ENCODE data around the gene SEC61A1.

SEC61A1 gene

DNA sequence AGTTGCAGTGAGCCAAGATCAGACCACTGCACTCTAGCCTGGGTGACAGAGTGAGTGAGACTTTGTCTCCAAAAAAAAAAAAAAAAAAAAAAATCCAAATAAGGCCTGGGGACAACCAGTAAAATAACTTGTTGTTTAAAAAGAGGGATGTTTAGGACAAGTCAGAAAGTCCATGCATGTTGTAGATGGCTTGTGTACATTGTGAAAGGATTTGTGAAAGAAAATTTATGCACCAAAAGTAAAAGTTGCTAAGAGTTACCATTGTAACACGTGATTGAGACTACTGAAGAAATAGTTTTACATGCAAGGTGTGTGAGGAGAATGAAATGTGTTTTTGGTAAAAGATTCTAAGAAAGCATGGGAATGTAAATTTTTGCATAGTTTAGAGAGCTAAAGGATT is 35.7 kb upstream of the SEC61A1 start:
- Histone ChIP-seq H3K4me3 (ENCODE audit: low read depth, low read length) (no peak overlapping the region), H3K36me3 (ENCODE audit: control insufficient read depth in 2 of 2, insufficient read depth in 1 of 2, low read length in 2 of 2) (no peaks in the 10 kb centered on the region), H3K9me3 (ENCODE audit: control insufficient read depth, insufficient read depth, low read depth, low read length) (no peaks in the 10 kb centered on the region), H3K4me1 (ENCODE audit: control insufficient read depth, insufficient read depth, low read length) (no peaks in the 10 kb centered on the region), H3K27ac (ENCODE audit: extremely low read depth, low read depth, low read length) (no peak overlapping the region)
- POLR2A ChIA-PET, result interaction anchor here (0.7 kb wide), 1 partner anchor 32 kb away, joined by 6 read pairs; no protein-coding TSS in a partner anchor
- TF ChIP-seq ZNF610 (tag by site-specific recombination; IDR thresholded peaks at IDR 0.05; ENCODE audit: borderline replicate concordance) (no peak), SETDB1 (IDR thresholded peaks at IDR 0.05; ENCODE audit: insufficient read length, low read length) (peak; percentile 97), ZFP69B (tag by site-specific recombination; IDR thresholded peaks at IDR 0.05) (no peak), ZFP41 (tag by site-specific recombination; IDR thresholded peaks at IDR 0.05; ENCODE audit: borderline replicate concordance) (no peak), ZNF2 (tag by site-specific recombination; IDR thresholded peaks at IDR 0.05) (no peak), TRIM28 (IDR thresholded peaks at IDR 0.05; ENCODE audit: borderline replicate concordance, low read length) (peak; percentile 94), ZNF10 (tag by site-specific recombination; IDR thresholded peaks at IDR 0.05) (no peak), PRDM1 (tag by site-specific recombination; IDR thresholded peaks at IDR 0.05) (peak; percentile 40; the same call in 1 of the 2 replicates), ZNF621 (tag by site-specific recombination; IDR thresholded peaks at IDR 0.05) (no peak)
- CTCF ChIA-PET, result interaction anchor here (0.6 kb wide), 2 partner anchors 19 to 37 kb away, joined by 3 read pairs; no protein-coding TSS in a partner anchor

DNA sequence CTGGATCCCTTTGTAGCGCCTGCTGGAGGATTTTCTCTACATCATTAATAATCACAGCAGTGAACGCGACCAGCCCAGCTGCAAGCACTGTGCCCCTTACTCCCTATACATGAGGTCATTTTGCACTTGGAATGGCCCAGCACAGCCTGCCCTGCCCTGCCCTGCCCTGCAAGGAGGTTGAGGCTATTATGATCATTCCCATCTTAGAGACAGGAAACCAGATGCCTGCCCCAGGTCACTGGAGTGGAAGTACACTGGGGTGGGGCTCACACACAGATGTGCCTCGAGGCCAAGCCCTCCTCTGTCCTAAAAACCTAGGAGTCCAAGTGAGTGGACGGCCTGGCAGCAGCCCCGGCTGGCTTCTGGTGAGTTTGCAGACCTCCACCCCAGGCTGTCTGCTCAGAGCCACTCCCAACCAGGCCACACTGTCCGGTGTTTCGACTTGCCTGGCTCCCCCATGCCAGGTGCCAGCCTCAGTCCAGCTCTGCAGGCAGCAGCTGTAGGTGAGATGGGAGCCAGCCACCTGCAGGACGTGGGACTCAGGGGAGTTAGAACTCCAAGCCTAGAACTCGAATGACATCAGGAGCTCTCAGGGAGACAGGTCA is 30.4 kb upstream of the SEC61A1 start:
- POLR2A ChIA-PET, result no interaction called here
- no peak overlapping the region for H3K4me3 ChIP-seq (ENCODE audit: low read depth, low read length)
- no peaks in the 10 kb centered on the region for H3K36me3 ChIP-seq (ENCODE audit: control insufficient read depth in 2 of 2, insufficient read depth in 1 of 2, low read length in 2 of 2)
- CTCF ChIA-PET, result no interaction called here
- H3K27ac ChIP-seq (ENCODE audit: extremely low read depth, low read depth, low read length), result no peak overlapping the region
- H3K4me1 ChIP-seq (ENCODE audit: control insufficient read depth, insufficient read depth, low read length), result no peaks in the 10 kb centered on the region
- H3K9me3 ChIP-seq (ENCODE audit: control insufficient read depth, insufficient read depth, low read depth, low read length), result no peaks in the 10 kb centered on the region
- no peak for TF ChIP-seq ZNF416 (tag by site-specific recombination; IDR thresholded peaks at IDR 0.05)
- no peak for TF ChIP-seq ZFP3 (tag by site-specific recombination; IDR thresholded peaks at IDR 0.05; ENCODE audit: low read depth)
- TF ChIP-seq ZXDB (tag by site-specific recombination; IDR thresholded peaks at IDR 0.05), result no peak
- TF ChIP-seq ZNF169 (tag by site-specific recombination; IDR thresholded peaks at IDR 0.05), result no peak
- no peak for TF ChIP-seq ZNF639 (tag by site-specific recombination; IDR thresholded peaks at IDR 0.05)
- TF ChIP-seq ZNF585B (tag by site-specific recombination; IDR thresholded peaks at IDR 0.05), result no peak
- TF ChIP-seq ZNF488 (tag by site-specific recombination; IDR thresholded peaks at IDR 0.05), result no peak
- no peak for TF ChIP-seq ZNF133 (tag by site-specific recombination; IDR thresholded peaks at IDR 0.05)
- TF ChIP-seq MEIS1 (CRISPR knock-in tag; IDR thresholded peaks at IDR 0.05; ENCODE audit: borderline replicate concordance), result no peak
- no peak for TF ChIP-seq PATZ1 (tag by site-specific recombination; IDR thresholded peaks at IDR 0.05)
- TF ChIP-seq, protein P1, sequence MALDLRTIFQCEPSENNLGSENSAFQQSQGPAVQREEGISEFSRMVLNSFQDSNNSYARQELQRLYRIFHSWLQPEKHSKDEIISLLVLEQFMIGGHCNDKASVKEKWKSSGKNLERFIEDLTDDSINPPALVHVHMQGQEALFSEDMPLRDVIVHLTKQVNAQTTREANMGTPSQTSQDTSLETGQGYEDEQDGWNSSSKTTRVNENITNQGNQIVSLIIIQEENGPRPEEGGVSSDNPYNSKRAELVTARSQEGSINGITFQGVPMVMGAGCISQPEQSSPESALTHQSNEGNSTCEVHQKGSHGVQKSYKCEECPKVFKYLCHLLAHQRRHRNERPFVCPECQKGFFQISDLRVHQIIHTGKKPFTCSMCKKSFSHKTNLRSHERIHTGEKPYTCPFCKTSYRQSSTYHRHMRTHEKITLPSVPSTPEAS (tag by site-specific recombination; IDR thresholded peaks at IDR 0.05), result no peak
